ENCODE measurements around the gene LMX1B.

GRCh38 chr9:126611592-126612325, 2.0 kb upstream of the LMX1B start:
- TF ChIP-seq ESRRA (CRISPR knock-in tag; IDR thresholded peaks at IDR 0.05; ENCODE audit: borderline replicate concordance) (no peak), CREB1 (CRISPR knock-in tag; IDR thresholded peaks at IDR 0.05) (no peak), GRHL2 (CRISPR knock-in tag; IDR thresholded peaks at IDR 0.05; ENCODE audit: insufficient replicate concordance, severe bottlenecking) (no peak)
- TF ChIP-seq, protein P1, sequence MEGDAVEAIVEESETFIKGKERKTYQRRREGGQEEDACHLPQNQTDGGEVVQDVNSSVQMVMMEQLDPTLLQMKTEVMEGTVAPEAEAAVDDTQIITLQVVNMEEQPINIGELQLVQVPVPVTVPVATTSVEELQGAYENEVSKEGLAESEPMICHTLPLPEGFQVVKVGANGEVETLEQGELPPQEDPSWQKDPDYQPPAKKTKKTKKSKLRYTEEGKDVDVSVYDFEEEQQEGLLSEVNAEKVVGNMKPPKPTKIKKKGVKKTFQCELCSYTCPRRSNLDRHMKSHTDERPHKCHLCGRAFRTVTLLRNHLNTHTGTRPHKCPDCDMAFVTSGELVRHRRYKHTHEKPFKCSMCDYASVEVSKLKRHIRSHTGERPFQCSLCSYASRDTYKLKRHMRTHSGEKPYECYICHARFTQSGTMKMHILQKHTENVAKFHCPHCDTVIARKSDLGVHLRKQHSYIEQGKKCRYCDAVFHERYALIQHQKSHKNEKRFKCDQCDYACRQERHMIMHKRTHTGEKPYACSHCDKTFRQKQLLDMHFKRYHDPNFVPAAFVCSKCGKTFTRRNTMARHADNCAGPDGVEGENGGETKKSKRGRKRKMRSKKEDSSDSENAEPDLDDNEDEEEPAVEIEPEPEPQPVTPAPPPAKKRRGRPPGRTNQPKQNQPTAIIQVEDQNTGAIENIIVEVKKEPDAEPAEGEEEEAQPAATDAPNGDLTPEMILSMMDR (IDR thresholded peaks at IDR 0.05): peak; percentile 81

Data from WTC11 (cell line).